Measurements from ENCODE around the gene SLC34A1. TPM values are rescaled to one million over a fixed set of nuclear protein-coding genes. Genes with fewer than 3 reads are reported as not detected.
A peak's percentile ranks its signal among the peaks of the same experiment; 100 is the strongest.

SLC34A1 gene
- total RNA-seq, 1 donor from 2014 or later = not detected

- H3K9me3 Mint-ChIP-seq (ENCODE audit: unreplicated experiment) = no peaks in the 10 kb centered on the region
- H3K36me3 Mint-ChIP-seq (ENCODE audit: low read depth, unreplicated experiment) = peaks cover 4% of the 10 kb centered on the region
- DNase-seq (ENCODE audit: low read depth) (no peak), FAIRE-seq (no peak)
- H2AFZ ChIP-seq (ENCODE audit: low read depth, low read length) = no peak overlapping the region
- H3K9me3 ChIP-seq (ENCODE audit: insufficient read depth, low read depth, low read length) = no peaks in the 10 kb centered on the region
- TF ChIP-seq EZH2 (IDR thresholded peaks at IDR 0.05; ENCODE audit: insufficient read depth, low read length) = no peak
- H3K4me3 ChIP-seq (ENCODE audit: insufficient read depth, low read depth, low read length) = peak overlapping the region; percentile 76
- H3K27me3 ChIP-seq (ENCODE audit: insufficient read depth, low read length) = no peaks in the 10 kb centered on the region
- H3K9ac ChIP-seq (ENCODE audit: low read length) = peak overlapping the region; percentile 93
- H3K27ac ChIP-seq (ENCODE audit: low read depth, low read length) = peak overlapping the region; percentile 58
- H3K27ac Mint-ChIP-seq (ENCODE audit: unreplicated experiment) = peak overlapping the region; percentile 50
- H3K4me2 ChIP-seq (ENCODE audit: low read length) = peak overlapping the region; percentile 96
- no peaks in the 10 kb centered on the region for H3K36me3 ChIP-seq (ENCODE audit: insufficient read depth, low read length)
- peak overlapping the region; percentile 86 for H3K4me3 Mint-ChIP-seq (ENCODE audit: unreplicated experiment)
- peaks cover 44% of the 10 kb centered on the region for H4K20me1 ChIP-seq (ENCODE audit: insufficient read depth, low read length)
- H3K79me2 ChIP-seq (ENCODE audit: insufficient read depth, low read length) = peaks cover 38% of the 10 kb centered on the region
- peaks cover 13% of the 10 kb centered on the region for H3K4me1 ChIP-seq (ENCODE audit: insufficient read depth, low read length)
- H3K4me1 Mint-ChIP-seq (ENCODE audit: low read depth, unreplicated experiment) = peaks cover 9% of the 10 kb centered on the region
- H3K27me3 Mint-ChIP-seq (ENCODE audit: low read depth, unreplicated experiment) = peaks cover 6% of the 10 kb centered on the region
Measured at GRCh38 chr5:177427211-177427822, 43.1 kb downstream of the SLC34A1 start.

- no peak for TF ChIP-seq CTCF (IDR thresholded peaks at IDR 0.05; ENCODE audit: insufficient read depth, low read depth, low read length)
- no peak for TF ChIP-seq EZH2 (IDR thresholded peaks at IDR 0.05; ENCODE audit: insufficient read depth, low read length)
- Histone ChIP-seq H3K4me2 (ENCODE audit: low read length) (peak overlapping the region; percentile 96), H3K9me3 (ENCODE audit: insufficient read depth, low read depth, low read length) (no peaks in the 10 kb centered on the region), H3K9ac (ENCODE audit: low read length) (peak overlapping the region; percentile 93), H3K36me3 (ENCODE audit: insufficient read depth, low read length) (no peaks in the 10 kb centered on the region), H3K79me2 (ENCODE audit: insufficient read depth, low read length) (peaks cover 38% of the 10 kb centered on the region), H3K27ac (ENCODE audit: low read depth, low read length) (no peak overlapping the region), H3K4me3 (ENCODE audit: insufficient read depth, low read depth, low read length) (peak overlapping the region; percentile 76), H3K4me1 (ENCODE audit: insufficient read depth, low read length) (peaks cover 13% of the 10 kb centered on the region), H2AFZ (ENCODE audit: low read depth, low read length) (no peak overlapping the region), H3K27me3 (ENCODE audit: insufficient read depth, low read length) (no peaks in the 10 kb centered on the region), H4K20me1 (ENCODE audit: insufficient read depth, low read length) (peaks cover 44% of the 10 kb centered on the region)
- DNase-seq (ENCODE audit: low read depth) = no peak
- H3K4me3 Mint-ChIP-seq (ENCODE audit: unreplicated experiment) = peak overlapping the region; percentile 86
- no peak overlapping the region for H3K27ac Mint-ChIP-seq (ENCODE audit: unreplicated experiment)
- no peak for FAIRE-seq
- H3K27me3 Mint-ChIP-seq (ENCODE audit: low read depth, unreplicated experiment) = peaks cover 3% of the 10 kb centered on the region
- no peaks in the 10 kb centered on the region for H3K9me3 Mint-ChIP-seq (ENCODE audit: unreplicated experiment)
- H3K4me1 Mint-ChIP-seq (ENCODE audit: low read depth, unreplicated experiment) = peaks cover 9% of the 10 kb centered on the region
- peaks cover 4% of the 10 kb centered on the region for H3K36me3 Mint-ChIP-seq (ENCODE audit: low read depth, unreplicated experiment)
Measured at GRCh38 chr5:177427919-177428573, 43.8 kb downstream of the SLC34A1 start.

GRCh38 chr5:177428574-177429217 lies 44.5 kb downstream of the SLC34A1 start:
- H3K4me1 ChIP-seq (ENCODE audit: insufficient read depth, low read length) = peaks cover 13% of the 10 kb centered on the region
- Mint-ChIP-seq H3K36me3 (ENCODE audit: low read depth, unreplicated experiment) (peaks cover 4% of the 10 kb centered on the region), H3K4me1 (ENCODE audit: low read depth, unreplicated experiment) (peaks cover 9% of the 10 kb centered on the region), H3K9me3 (ENCODE audit: unreplicated experiment) (no peaks in the 10 kb centered on the region), H3K27me3 (ENCODE audit: low read depth, unreplicated experiment) (peaks cover 3% of the 10 kb centered on the region), H3K4me3 (ENCODE audit: unreplicated experiment) (no peak overlapping the region), H3K27ac (ENCODE audit: unreplicated experiment) (no peak overlapping the region)
- DNase-seq (ENCODE audit: low read depth) = no peak
- peaks cover 38% of the 10 kb centered on the region for H3K79me2 ChIP-seq (ENCODE audit: insufficient read depth, low read length)
- no peaks in the 10 kb centered on the region for H3K9me3 ChIP-seq (ENCODE audit: insufficient read depth, low read depth, low read length)
- peaks cover 44% of the 10 kb centered on the region for H4K20me1 ChIP-seq (ENCODE audit: insufficient read depth, low read length)
- TF ChIP-seq EZH2 (IDR thresholded peaks at IDR 0.05; ENCODE audit: insufficient read depth, low read length) (no peak), CTCF (IDR thresholded peaks at IDR 0.05; ENCODE audit: insufficient read depth, low read depth, low read length) (no peak)
- no peak overlapping the region for H3K27ac ChIP-seq (ENCODE audit: low read depth, low read length)
- H3K36me3 ChIP-seq (ENCODE audit: insufficient read depth, low read length) = no peaks in the 10 kb centered on the region
- H3K9ac ChIP-seq (ENCODE audit: low read length) = peak overlapping the region; percentile 18
- H3K4me2 ChIP-seq (ENCODE audit: low read length) = peak overlapping the region; percentile 2
- no peaks in the 10 kb centered on the region for H3K27me3 ChIP-seq (ENCODE audit: insufficient read depth, low read length)
- no peak overlapping the region for H2AFZ ChIP-seq (ENCODE audit: low read depth, low read length)
- H3K4me3 ChIP-seq (ENCODE audit: insufficient read depth, low read depth, low read length) = no peak overlapping the region
- no peak for FAIRE-seq

All from astrocyte (in vitro differentiated cells and primary cell).